Dermis blood vessel endothelial cell (primary cell): ENCODE results near the gene GOLGA2. TPM values are rescaled to one million over a fixed set of nuclear protein-coding genes. Genes with fewer than 3 reads are reported as not detected.

ENCODE experiments used
- DNase-seq: peaks from one replicate; pipeline ENCODE4 v3.0.0; 2010
- total RNA-seq: library from RNA; depleted of rRNA; stranded (reverse); fragments of >200 nt; gene quantifications from 2 replicates; pipeline ENCODE4 v1.2.3, GENCODE V29; 2014

The GOLGA2 gene
- total RNA-seq, 1 donor from 2014 or later, result 76.2 TPM

GRCh38 chr9:128257086-128257825, 18.6 kb downstream of the GOLGA2 start:
- no peak for DNase-seq

GRCh38 chr9:128254855-128255759, 20.7 kb downstream of the GOLGA2 start:
- peak; percentile 77 for DNase-seq

- no peak for DNase-seq
These were observed 21.4 kb downstream of the GOLGA2 start for GRCh38 chr9:128254362-128254761.

- DNase-seq, result no peak
These were observed 21.8 kb downstream of the GOLGA2 start for GRCh38 chr9:128253991-128254346.

GRCh38 chr9:128253140-128253990, 22.4 kb downstream of the GOLGA2 start:
- no peak for DNase-seq

GRCh38 chr9:128252317-128253139, 23.3 kb downstream of the GOLGA2 start:
- no peak for DNase-seq

- DNase-seq, result peak; percentile 75
These were observed 24.1 kb downstream of the GOLGA2 start for GRCh38 chr9:128251732-128252100.

GRCh38 chr9:128250839-128251731, 24.7 kb downstream of the GOLGA2 start:
- no peak for DNase-seq

GRCh38 chr9:128249908-128250838, 25.6 kb downstream of the GOLGA2 start:
- peak; percentile 84 for DNase-seq

- no peak for DNase-seq
These were observed 26.3 kb downstream of the GOLGA2 start for GRCh38 chr9:128249558-128249907.

- DNase-seq, result no peak
These were observed 28.5 kb downstream of the GOLGA2 start for GRCh38 chr9:128247226-128247803.

GRCh38 chr9:128246471-128246870, 29.3 kb downstream of the GOLGA2 start:
- DNase-seq, result no peak

- DNase-seq, result peak; percentile 69
These were observed 30.2 kb downstream of the GOLGA2 start for GRCh38 chr9:128245421-128246151.

GRCh38 chr9:128244837-128245231, 31.0 kb downstream of the GOLGA2 start:
- DNase-seq, result peak; percentile 19

GRCh38 chr9:128244091-128244836, 31.5 kb downstream of the GOLGA2 start:
- no peak for DNase-seq

- DNase-seq, result no peak
These were observed 32.4 kb downstream of the GOLGA2 start for GRCh38 chr9:128243215-128244018.

- DNase-seq, result no peak
These were observed 33.0 kb downstream of the GOLGA2 start for GRCh38 chr9:128242828-128243214.
